OCI-LY7 (cell line): ENCODE measurements around the gene RPRD1B. TPM values are rescaled to one million over a fixed set of nuclear protein-coding genes. Genes with fewer than 3 reads are reported as not detected.

Source experiments
- BruUV-seq: library from RNA; stranded (reverse); fragments of 400-500 nt; replicated peaks from 2 replicates; lab custom pipeline; 2021; lab: Mats Ljungman, UMichigan
- CTCF ChIA-PET: fragments of 300-600 bp; sonication (Branson Sonifier 250); formaldehyde crosslinking; loops from one replicate; lab custom pipeline; 2022; ENCODE audit warnings: antibody characterized with exemption; ENCODE audit not compliant: unreplicated experiment; lab: Charles Lee
- POLR2A ChIA-PET: fragments of 300-600 bp; sonication (Branson Sonifier 250); formaldehyde crosslinking; loops from one replicate; lab custom pipeline; 2022; ENCODE audit warnings: antibody characterized with exemption; lab: Charles Lee
- DNase-seq: peaks from one replicate; pipeline ENCODE4 v3.0.0-alpha.2; 2015; ENCODE audit warnings: low spot score
- H2AFZ ChIP-seq: fragments of 200-600 bp; sonication (generic), shearing (Covaris generic); 2 replicates; pipeline ENCODE4 v1.6.1; 2014; ENCODE audit warnings: mild to moderate bottlenecking, antibody characterized with exemption, low read length, moderate library complexity
- H3K27ac ChIP-seq: fragments of 200-600 bp; sonication (generic); 2 replicates; pipeline ENCODE4 v1.5.1; 2014; ENCODE audit warnings: mixed run types, low read depth, mild to moderate bottlenecking, moderate library complexity, low read length, inconsistent platforms; ENCODE audit not compliant: poor library complexity, severe bottlenecking
- H3K36me3 ChIP-seq: fragments of 200-600 bp; sonication (generic); 2 replicates; pipeline ENCODE4 v1.6.1; 2014; ENCODE audit warnings: mild to moderate bottlenecking, antibody characterized with exemption, low read length, moderate library complexity, mixed read lengths; ENCODE audit not compliant: insufficient read depth
- H3K4me1 ChIP-seq: fragments of 200-600 bp; sonication (generic); 2 replicates; pipeline ENCODE4 v1.5.1; 2014; ENCODE audit warnings: mild to moderate bottlenecking, low read length; ENCODE audit not compliant: insufficient read depth, poor library complexity, severe bottlenecking
- H3K4me2 ChIP-seq: fragments of 200-600 bp; sonication (generic); 2 replicates; pipeline ENCODE4 v1.6.1; 2014; ENCODE audit warnings: mild to moderate bottlenecking, low read length
- H3K4me3 ChIP-seq: fragments of 200-600 bp; sonication (generic); 2 replicates; pipeline ENCODE4 v1.5.1; 2014; ENCODE audit warnings: mild to moderate bottlenecking, low read depth, low read length; ENCODE audit not compliant: poor library complexity, severe bottlenecking
- H3K79me2 ChIP-seq: fragments of 200-600 bp; sonication (generic); 2 replicates; pipeline ENCODE4 v1.6.1; 2016; ENCODE audit warnings: low read depth, mild to moderate bottlenecking, low read length, moderate library complexity, mixed read lengths; ENCODE audit not compliant: insufficient read depth
- H3K9me2 ChIP-seq: fragments of 200-600 bp; sonication (generic); 2 replicates; pipeline ENCODE4 v1.6.1; 2016; ENCODE audit warnings: mild to moderate bottlenecking, low read length, mixed read lengths; ENCODE audit not compliant: insufficient read depth
- H3K9me3 ChIP-seq: fragments of 200-600 bp; sonication (generic); 2 replicates; pipeline ENCODE4 v1.6.1; 2014; ENCODE audit warnings: mild to moderate bottlenecking, mixed run types, low read length, mixed read lengths
- H4K20me1 ChIP-seq: fragments of 200-600 bp; sonication (generic); 2 replicates; pipeline ENCODE4 v1.6.1; 2014; ENCODE audit warnings: mild to moderate bottlenecking, antibody characterized with exemption, low read length, moderate library complexity, mixed read lengths; ENCODE audit not compliant: insufficient read depth
- CTCF ChIP-seq: fragments of 200-600 bp; sonication (generic); conservative IDR thresholded peaks from 2 replicates; pipeline ENCODE4 v1.5.1; 2014; ENCODE audit warnings: mild to moderate bottlenecking, antibody characterized with exemption, low read length, moderate library complexity, mixed read lengths
- EZH2phosphoT487 ChIP-seq: fragments of 200-600 bp; sonication (generic); IDR thresholded peaks from 2 replicates; pipeline ENCODE4 v1.6.1; 2018; ENCODE audit warnings: low read depth, borderline replicate concordance, mild to moderate bottlenecking, mixed run types, antibody characterized with exemption, low read length, moderate library complexity, mixed read lengths
- intact Hi-C: fragments of 100-400 bp; cut with micrococcal nuclease; formaldehyde crosslinking; loops from one replicate; pipeline ENCODE4 v1.10.0; 2022; ENCODE audit not compliant: unreplicated experiment
- total RNA-seq, 2 experiments: library from RNA; depleted of rRNA in 1 of 2; stranded (reverse); fragments of >200 nt in 1 of 2; shearing (Covaris generic) in 1 of 2; gene quantifications; 2 replicates each; pipeline ENCODE4 v1.2.3, GENCODE V29; 2014 to 2022

Gene RPRD1B
- total RNA-seq, 2 experiments from 2014 or later: 45.6 to 67.9 TPM

- Histone ChIP-seq H3K36me3 (peaks cover 88% of the 10 kb centered on the region), H3K4me3 (no peak overlapping the region), H3K9me3 (no peaks in the 10 kb centered on the region), H3K4me1 (peaks cover 3% of the 10 kb centered on the region), H3K9me2 (no peaks in the 10 kb centered on the region), H2AFZ (no peak overlapping the region), H4K20me1 (peaks cover 20% of the 10 kb centered on the region; the same call in 1 of the 2 replicates), H3K27ac (no peak overlapping the region), H3K79me2 (peaks cover 41% of the 10 kb centered on the region), H3K4me2 (no peak overlapping the region)
- CTCF ChIA-PET: no interaction called here
- TSS peak; percentile 5 for BruUV-seq
- POLR2A ChIA-PET: interaction anchor here (3.4 kb wide), 1 partner anchor 14 kb away, joined by 11 read pairs; no protein-coding TSS in a partner anchor
- TF ChIP-seq EZH2phosphoT487 (no peak), CTCF (no peak)
- intact Hi-C loops: no loop called here
- no peak for DNase-seq
Observed at GRCh38 chr20:38050686-38051085, 17.1 kb downstream of the RPRD1B start.

GRCh38 chr20:38052870-38053269, 19.3 kb downstream of the RPRD1B start:
- no peak overlapping the region for H3K27ac ChIP-seq
- H3K4me3 ChIP-seq: no peak overlapping the region
- no peaks in the 10 kb centered on the region for H3K9me2 ChIP-seq
- TF ChIP-seq CTCF (no peak), EZH2phosphoT487 (no peak)
- H4K20me1 ChIP-seq: peaks cover 10% of the 10 kb centered on the region; the same call in 1 of the 2 replicates
- peaks cover 85% of the 10 kb centered on the region for H3K36me3 ChIP-seq
- intact Hi-C loops: no loop called here
- no peaks in the 10 kb centered on the region for H3K9me3 ChIP-seq
- no peak overlapping the region for H3K4me2 ChIP-seq
- H2AFZ ChIP-seq: no peak overlapping the region
- BruUV-seq: no TSS peak
- H3K79me2 ChIP-seq: peaks cover 32% of the 10 kb centered on the region
- peaks cover 5% of the 10 kb centered on the region for H3K4me1 ChIP-seq
- POLR2A ChIA-PET: interaction anchor here (0.7 to 1.1 kb wide), 2 partner anchors 22 to 25 kb away, joined by 3 to 5 read pairs; no protein-coding TSS in a partner anchor
- DNase-seq: no peak
- CTCF ChIA-PET: no interaction called here

GRCh38 chr20:38054647-38055046, 21.1 kb downstream of the RPRD1B start:
- no peak overlapping the region for H3K27ac ChIP-seq

More at GRCh38 chr20:38054647-38055046, 21.1 kb downstream of the RPRD1B start:
- H2AFZ ChIP-seq: no peak overlapping the region
- H3K36me3 ChIP-seq: peaks cover 88% of the 10 kb centered on the region
- peaks cover 28% of the 10 kb centered on the region for H3K79me2 ChIP-seq
- H3K4me1 ChIP-seq: peaks cover 5% of the 10 kb centered on the region
- no peak for DNase-seq
- no peak overlapping the region for H3K4me2 ChIP-seq
- TF ChIP-seq CTCF (no peak), EZH2phosphoT487 (no peak)
- peaks cover 6% of the 10 kb centered on the region; the same call in 1 of the 2 replicates for H4K20me1 ChIP-seq
- H3K4me3 ChIP-seq: no peak overlapping the region
- no TSS peak for BruUV-seq
- intact Hi-C loops: no loop called here
- CTCF ChIA-PET: no interaction called here
- H3K9me2 ChIP-seq: no peaks in the 10 kb centered on the region
- H3K9me3 ChIP-seq: no peaks in the 10 kb centered on the region
- POLR2A ChIA-PET: no interaction called here
